Endothelial cell of umbilical vein (primary cell): ENCODE measurements around the gene TPH2. TPM values are rescaled to one million over a fixed set of nuclear protein-coding genes. Genes with fewer than 3 reads are reported as not detected.

Experiments
- BruUV-seq: library from RNA; stranded (reverse); fragments of 400-500 nt; replicated peaks from 2 replicates; lab custom pipeline; 2021; lab: Mats Ljungman, UMichigan
- CTCF ChIA-PET: fragments of 300-600, 350-600 bp; sonication (Branson Sonifier 250); formaldehyde crosslinking; loops from one replicate; lab custom pipeline; 2021; ENCODE audit warnings: antibody characterized with exemption, inconsistent platforms; lab: Charles Lee
- POLR2A ChIA-PET: fragments of 300-600, 350-600 bp; sonication (Branson Sonifier 250); formaldehyde crosslinking; loops from one replicate; lab custom pipeline; 2021; ENCODE audit warnings: antibody characterized with exemption, inconsistent platforms; lab: Charles Lee
- DNase-seq: peaks from one replicate; pipeline ENCODE4 v3.0.0-alpha.2; 2011; ENCODE audit warnings: low read depth, low spot score
- FAIRE-seq: peaks from 2 replicates; lab custom pipeline; 2011; peaks lifted over from hg19 to GRCh38; lab: Jason Lieb, UNC
- H2AFZ ChIP-seq: 2 replicates; pipeline ENCODE4 v1.6.0; 2012; ENCODE audit warnings: low read depth, low read length, control low read depth, inconsistent platforms
- H3K27ac ChIP-seq: 2 replicates; pipeline ENCODE4 v1.5.1; 2011; ENCODE audit warnings: low read depth, mild to moderate bottlenecking, control low read depth, low read length, moderate library complexity; ENCODE audit not compliant: insufficient read depth
- H3K27me3 ChIP-seq, 2 experiments: 2 replicates each; pipeline versions ENCODE4 v1.6.0 to v1.6.1; 2011; ENCODE audit warnings: low read length in 2 of 2, mixed read lengths in 1 of 2; ENCODE audit not compliant: control insufficient read depth in 2 of 2, insufficient read depth in 2 of 2
- H3K36me3 ChIP-seq, 2 experiments: 2 replicates in 1 of 2; 3 replicates in 1 of 2; pipeline ENCODE4 v1.5.1; 2011; ENCODE audit warnings: low read length in 2 of 2, mild to moderate bottlenecking in 1 of 2, moderate library complexity in 1 of 2; ENCODE audit not compliant: control insufficient read depth in 2 of 2, insufficient read depth in 2 of 2; ENCODE audit errors: extremely low read depth in 1 of 2
- H3K4me1 ChIP-seq: 3 replicates; pipeline ENCODE4 v1.5.1; 2011; ENCODE audit warnings: mild to moderate bottlenecking, low read length; ENCODE audit not compliant: control insufficient read depth, insufficient read depth; ENCODE audit errors: extremely low read depth
- H3K4me2 ChIP-seq: 2 replicates; pipeline ENCODE4 v1.6.1; 2011; ENCODE audit warnings: low read length, control low read depth, mixed read lengths; ENCODE audit not compliant: insufficient read depth
- H3K4me3 ChIP-seq, 3 experiments: fragments of 200-600 bp in 1 of 3; sonication (generic), shearing (Covaris generic) in 1 of 3; replicated peaks in 1 of 3; 2 replicates each; pipeline ENCODE4 v1.5.1; 2011 to 2016; ENCODE audit warnings: control low read depth in 3 of 3, low read length in 3 of 3, mild to moderate bottlenecking in 2 of 3, inconsistent platforms in 1 of 3, low read depth in 1 of 3, moderate library complexity in 1 of 3; ENCODE audit not compliant: insufficient read depth in 1 of 3
- H3K79me2 ChIP-seq: 2 replicates; pipeline ENCODE4 v1.6.0; 2012; ENCODE audit warnings: low read length, inconsistent platforms; ENCODE audit not compliant: control insufficient read depth, insufficient read depth
- H3K9ac ChIP-seq: replicated peaks from 2 replicates; pipeline ENCODE3; 2011; ENCODE audit warnings: low read length, control low read depth; ENCODE audit not compliant: insufficient read depth; ENCODE audit errors: extremely low read depth
- H3K9me1 ChIP-seq: replicated peaks from 3 replicates; pipeline ENCODE4 v1.6.0; 2011; ENCODE audit warnings: mild to moderate bottlenecking, low read length; ENCODE audit not compliant: control insufficient read depth, insufficient read depth; ENCODE audit errors: extremely low read depth
- H3K9me3 ChIP-seq: replicated peaks from 2 replicates; pipeline ENCODE4 v1.5.1; 2012; ENCODE audit warnings: low read length, inconsistent platforms; ENCODE audit not compliant: control insufficient read depth, insufficient read depth
- H4K20me1 ChIP-seq: replicated peaks from 2 replicates; pipeline ENCODE3; 2011; ENCODE audit warnings: mild to moderate bottlenecking, low read length; ENCODE audit not compliant: control insufficient read depth, insufficient read depth; ENCODE audit errors: extremely low read depth
- EZH2 ChIP-seq: IDR thresholded peaks from 2 replicates; pipeline ENCODE4 v1.6.1; 2012; ENCODE audit warnings: borderline replicate concordance, low read depth, mild to moderate bottlenecking, moderate library complexity, low read length, inconsistent platforms; ENCODE audit not compliant: severe bottlenecking
- FOS ChIP-seq: IDR thresholded peaks from 2 replicates; pipeline ENCODE4 v1.6.1; 2011; ENCODE audit warnings: mild to moderate bottlenecking, low read length, moderate library complexity, borderline replicate concordance; ENCODE audit not compliant: insufficient read depth
- GATA2 ChIP-seq: IDR thresholded peaks from 2 replicates; pipeline ENCODE4 v1.7.0; 2011; ENCODE audit warnings: low read depth, mild to moderate bottlenecking, moderate library complexity, mixed read lengths, low read length; ENCODE audit not compliant: insufficient read length, insufficient read depth
- JUN ChIP-seq: IDR thresholded peaks from 2 replicates; pipeline ENCODE4 v1.6.1; 2011; ENCODE audit warnings: borderline replicate concordance, low read depth; ENCODE audit not compliant: insufficient read length, insufficient read depth
- MYC ChIP-seq: IDR thresholded peaks from one replicate; pipeline ENCODE4 v1.6.1; 2011; ENCODE audit warnings: mild to moderate bottlenecking, low read depth, low read length
- POLR2A ChIP-seq: IDR thresholded peaks from 2 replicates; pipeline ENCODE4 v1.6.1; 2012; ENCODE audit warnings: low read depth, mild to moderate bottlenecking, control low read depth, low read length
- POLR2AphosphoS5 ChIP-seq: IDR thresholded peaks from 2 replicates; pipeline ENCODE4 v1.6.1; 2012; ENCODE audit warnings: low read depth, mild to moderate bottlenecking, control low read depth, low read length, moderate library complexity; ENCODE audit not compliant: insufficient read depth
- dilution Hi-C: fragments of 300-500 bp; cut with MboI; formaldehyde crosslinking; loops from one replicate; pipeline ENCODE4 v1.15.0; 2019; ENCODE audit warnings: low sequenced_read_pairs; ENCODE audit not compliant: extremely low pct_ligation_motif_present
- intact Hi-C: fragments of 100-400 bp; cut with micrococcal nuclease; formaldehyde crosslinking; loops from one replicate; pipeline ENCODE4 v1.10.0; 2022
- polyA plus RNA-seq, 4 experiments: library from polyadenylated mRNA; depleted of rRNA in 3 of 4; stranded (reverse) in 3 of 4; unstranded in 1 of 4; fragments of >200 nt; gene quantifications; 2 replicates each; pipeline versions ENCODE4 v1.2.1 to v1.2.3, GENCODE V29; 2011 to 2012; ENCODE audit warnings: missing spikeins in 1 of 4
- total RNA-seq: library from RNA; stranded (reverse); gene quantifications from 2 replicates; pipeline ENCODE4 v1.2.3, GENCODE V29; 2021
- TF ChIP-seq, protein P1 (sequence below): IDR thresholded peaks from 2 replicates; pipeline ENCODE4 v1.6.1; 2011; ENCODE audit not compliant: insufficient read depth, insufficient read length
- TF ChIP-seq, protein P2 (sequence below), 2 donors: IDR thresholded peaks; 1 replicate in 1 of 2; 2 replicates in 1 of 2; pipeline ENCODE4 v1.5.1; 2011; ENCODE audit warnings: low read length in 2 of 2, mild to moderate bottlenecking in 2 of 2, moderate library complexity in 2 of 2, control low read depth in 1 of 2, inconsistent platforms in 1 of 2, low read depth in 1 of 2; ENCODE audit not compliant: insufficient read depth in 1 of 2; ENCODE audit errors: extremely low read depth in 1 of 2

TPH2 gene
- total and polyA plus RNA-seq, 2 donors (not counting 3 experiments of a cell fraction or from before 2014, with no cell fraction given) = not detected

DNA sequence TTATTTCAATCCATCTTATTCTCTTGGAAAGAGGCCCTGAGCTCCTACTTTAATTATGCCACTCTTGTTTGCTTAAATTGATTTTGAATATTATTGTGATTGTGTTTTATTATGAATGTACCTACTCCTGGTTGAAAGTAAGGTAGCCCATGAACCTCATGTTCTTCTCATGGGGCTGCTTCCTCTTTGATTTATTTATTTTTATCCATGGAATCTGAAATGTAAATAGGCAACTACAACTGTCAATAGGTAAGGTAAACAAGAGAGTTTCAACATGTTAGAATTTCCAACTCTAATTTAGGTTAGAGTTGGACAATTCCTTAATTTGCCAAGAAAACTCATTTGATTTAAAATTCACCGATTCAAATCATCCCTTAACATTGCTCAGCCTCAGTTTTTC lies 16.2 kb downstream of the TPH2 start:
- POLR2A ChIA-PET = no interaction called here
- H3K9ac ChIP-seq = no peak overlapping the region

More for the DNA sequence above, 16.2 kb downstream of the TPH2 start:
- CTCF ChIA-PET = no interaction called here
- Histone ChIP-seq H3K36me3 (no peaks in the 10 kb centered on the region), H3K27ac (no peak overlapping the region), H3K9me3 (no peaks in the 10 kb centered on the region), H3K4me2 (no peak overlapping the region), H3K9me1 (no peaks in the 10 kb centered on the region), H2AFZ (no peak overlapping the region), H3K4me3 (no peak overlapping the region), H3K4me1 (no peaks in the 10 kb centered on the region), H3K27me3 (no peaks in the 10 kb centered on the region), H4K20me1 (no peaks in the 10 kb centered on the region), H3K79me2 (no peaks in the 10 kb centered on the region)
- dilution Hi-C loops = no loop called here
- DNase-seq (no peak), FAIRE-seq (no peak)
- BruUV-seq = no TSS peak
- intact Hi-C loops = no loop called here
- no peak for TF ChIP-seq FOS
- TF ChIP-seq, protein P1, sequence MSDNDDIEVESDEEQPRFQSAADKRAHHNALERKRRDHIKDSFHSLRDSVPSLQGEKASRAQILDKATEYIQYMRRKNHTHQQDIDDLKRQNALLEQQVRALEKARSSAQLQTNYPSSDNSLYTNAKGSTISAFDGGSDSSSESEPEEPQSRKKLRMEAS = no peak
- TF ChIP-seq, protein P2, sequence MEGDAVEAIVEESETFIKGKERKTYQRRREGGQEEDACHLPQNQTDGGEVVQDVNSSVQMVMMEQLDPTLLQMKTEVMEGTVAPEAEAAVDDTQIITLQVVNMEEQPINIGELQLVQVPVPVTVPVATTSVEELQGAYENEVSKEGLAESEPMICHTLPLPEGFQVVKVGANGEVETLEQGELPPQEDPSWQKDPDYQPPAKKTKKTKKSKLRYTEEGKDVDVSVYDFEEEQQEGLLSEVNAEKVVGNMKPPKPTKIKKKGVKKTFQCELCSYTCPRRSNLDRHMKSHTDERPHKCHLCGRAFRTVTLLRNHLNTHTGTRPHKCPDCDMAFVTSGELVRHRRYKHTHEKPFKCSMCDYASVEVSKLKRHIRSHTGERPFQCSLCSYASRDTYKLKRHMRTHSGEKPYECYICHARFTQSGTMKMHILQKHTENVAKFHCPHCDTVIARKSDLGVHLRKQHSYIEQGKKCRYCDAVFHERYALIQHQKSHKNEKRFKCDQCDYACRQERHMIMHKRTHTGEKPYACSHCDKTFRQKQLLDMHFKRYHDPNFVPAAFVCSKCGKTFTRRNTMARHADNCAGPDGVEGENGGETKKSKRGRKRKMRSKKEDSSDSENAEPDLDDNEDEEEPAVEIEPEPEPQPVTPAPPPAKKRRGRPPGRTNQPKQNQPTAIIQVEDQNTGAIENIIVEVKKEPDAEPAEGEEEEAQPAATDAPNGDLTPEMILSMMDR (IDR thresholded peaks at IDR 0.05; ENCODE audit: extremely low read depth in 1 of 2, insufficient read depth in 1 of 2, low read depth in 1 of 2, low read length in 2 of 2) = no peak
- no peak for TF ChIP-seq EZH2
- no peak for TF ChIP-seq GATA2
- no peak for TF ChIP-seq JUN
- TF ChIP-seq POLR2AphosphoS5 = no peak
- TF ChIP-seq POLR2A = no peak
- TF ChIP-seq MYC = no peak
